GM10248 (cell line): Measurements from ENCODE around the gene OR2D3.
"Not testable (repeated sequence)": the region's sequence is repeated elsewhere in the genome, so short reads cannot be mapped to it uniquely, and the experiment has no call there.

Source experiments
- CTCF ChIA-PET: fragments of 300-600 bp; sonication (Branson Sonifier 250); formaldehyde crosslinking; extraction: SDS; loops from one replicate; lab custom pipeline; 2021; ENCODE audit warnings: antibody characterized with exemption; lab: Yijun Ruan, JAX
- POLR2A ChIA-PET: fragments of 350-650 bp; sonication (Branson Sonifier 250); formaldehyde crosslinking; extraction: SDS; loops from one replicate; lab custom pipeline; 2020; ENCODE audit warnings: antibody characterized with exemption; lab: Yijun Ruan, JAX
- DNase-seq: peaks from one replicate; pipeline ENCODE4 v3.0.0; 2012; ENCODE audit errors: extremely low spot score
- CTCF ChIP-seq: IDR thresholded peaks from 2 replicates; pipeline ENCODE4 v1.5.1; 2012; ENCODE audit warnings: mild to moderate bottlenecking, low read depth; ENCODE audit errors: extremely low read depth, missing control alignments, control extremely low read depth

OR2D3 gene

GRCh38 chr11:6920702-6921101 is at the start of gene OR2D3:
OR2D3 (plus strand) TSS chr11:6921002; CDS start chr11:6921002, 0 bp downstream.
- POLR2A ChIA-PET: no interaction called here
- TF ChIP-seq CTCF: no peak
- DNase-seq: no peak
- CTCF ChIA-PET: interaction anchor here (1.9 kb wide), 1 partner anchor 10 kb away, joined by 4 read pairs; no protein-coding TSS in a partner anchor

- DNase-seq: no peak
- no peak for TF ChIP-seq CTCF
- CTCF ChIA-PET: interaction anchor here (1.2 kb wide), 1 partner anchor 10 kb away, joined by 3 read pairs; no protein-coding TSS in a partner anchor
- POLR2A ChIA-PET: no interaction called here
Observed at GRCh38 chr11:6871278-6871677, 49.5 kb upstream of the OR2D3 start.

- DNase-seq: no peak
- POLR2A ChIA-PET: no interaction called here
- CTCF ChIA-PET: interaction anchor here (0.7 to 1.2 kb wide), 4 partner anchors 9 to 21 kb away, joined by 3 to 4 read pairs (median 3); no protein-coding TSS in a partner anchor
- no peak for TF ChIP-seq CTCF
Observed at GRCh38 chr11:6875761-6876160, 45.0 kb upstream of the OR2D3 start.

GRCh38 chr11:6876325-6876724 is 44.5 kb upstream of the OR2D3 start, which contains the start of gene OR10A4:
OR10A4 (plus strand) TSS chr11:6876625; CDS start chr11:6876648, 23 bp downstream.
- DNase-seq: no peak
- POLR2A ChIA-PET: no interaction called here
- CTCF ChIA-PET: interaction anchor here (1.0 kb wide), 1 partner anchor 20 kb away, joined by 3 read pairs; no protein-coding TSS in a partner anchor
- TF ChIP-seq CTCF: no peak

- CTCF ChIA-PET: no interaction called here
- no peak for DNase-seq
- POLR2A ChIA-PET: no interaction called here
- no peak for TF ChIP-seq CTCF
Observed at GRCh38 chr11:6876914-6877313, 43.9 kb upstream of the OR2D3 start.

- TF ChIP-seq CTCF: no peak
- ChIA-PET CTCF (no interaction called here), POLR2A (no interaction called here)
- no peak for DNase-seq
Observed at GRCh38 chr11:6882751-6883150, 38.1 kb upstream of the OR2D3 start.

- POLR2A ChIA-PET, CTCF ChIA-PET: not testable (repeated sequence)
Observed at GRCh38 chr11:6887711-6888110, 33.1 kb upstream of the OR2D3 start.

More at GRCh38 chr11:6887711-6888110, 33.1 kb upstream of the OR2D3 start:
- DNase-seq: not testable (repeated sequence)
